HG03354 (cell line): ENCODE measurements around the gene KASH5.
"Not testable (repeated sequence)": the region's sequence is repeated elsewhere in the genome, so short reads cannot be mapped to it uniquely, and the experiment has no call there.

Experiments
- ATAC-seq: cut with Tn5 transposase; IDR thresholded peaks from one replicate; pipeline ENCODE4 v1.9.1; 2021; ENCODE audit warnings: mild to moderate bottlenecking; ENCODE audit not compliant: unreplicated experiment, poor library complexity, severe bottlenecking

Gene KASH5

DNA sequence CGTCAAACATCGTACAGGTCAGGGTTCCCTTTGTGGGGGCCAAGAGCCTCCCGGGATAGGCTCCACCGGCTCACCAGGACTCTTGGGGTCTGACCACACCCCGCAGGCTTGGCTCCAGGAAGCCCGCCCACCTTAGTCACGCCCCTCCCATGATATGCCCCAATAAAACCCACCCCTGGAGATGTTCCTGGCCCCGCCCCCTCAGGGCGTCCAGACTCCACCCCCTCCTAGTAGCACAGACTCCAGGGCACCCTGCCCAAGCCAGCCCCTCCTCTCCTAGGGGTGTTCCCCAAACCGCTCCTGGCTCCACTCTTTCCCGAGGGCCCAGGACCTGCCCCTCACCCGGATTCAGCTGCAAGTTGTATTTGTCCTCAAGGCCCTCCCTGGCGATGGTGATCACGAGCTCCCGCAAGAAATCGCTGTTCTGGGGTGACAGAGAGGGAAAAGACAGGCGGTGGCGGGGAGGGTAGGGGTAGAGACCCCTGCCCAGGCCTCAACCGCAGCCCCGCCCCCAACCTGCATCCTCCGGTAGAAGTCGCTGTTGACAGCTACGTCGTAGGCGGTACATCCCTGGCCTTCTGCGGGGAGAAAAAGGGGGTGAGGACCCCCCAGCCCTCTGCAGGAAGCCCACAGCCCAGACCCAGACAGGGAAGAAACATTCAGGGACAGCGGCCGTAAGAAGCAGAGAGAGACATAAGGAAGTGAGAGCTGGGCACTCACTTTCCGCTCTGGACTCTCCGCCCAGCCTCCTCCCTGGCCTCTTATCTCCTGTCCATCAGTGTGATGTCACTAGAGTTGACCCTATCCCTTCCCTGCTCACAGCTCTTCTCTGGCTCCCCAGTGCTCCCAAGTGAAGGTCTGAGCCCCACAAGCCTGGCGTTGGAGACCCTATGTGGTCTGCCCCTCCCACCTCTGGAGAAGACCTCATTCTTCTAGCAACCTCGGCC lies 59.7 kb downstream of the KASH5 start:
- ATAC-seq = no peak

DNA sequence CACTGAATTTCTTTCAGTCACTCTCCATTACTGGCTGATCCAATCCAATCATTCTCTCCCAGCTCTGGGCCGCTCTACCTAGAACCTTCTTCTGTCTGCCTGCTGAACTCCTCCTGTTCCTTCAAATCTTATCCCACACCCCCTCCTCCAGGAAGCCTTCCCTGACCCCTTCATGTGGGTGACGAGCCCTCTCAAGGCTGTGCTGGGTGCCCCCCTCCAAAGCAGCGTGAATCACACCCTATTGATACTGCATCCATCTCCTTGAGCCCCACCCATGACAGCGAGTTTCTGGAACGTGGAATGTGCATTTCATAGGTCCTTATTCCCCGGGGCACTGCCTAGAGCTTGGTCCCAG lies 60.4 kb downstream of the KASH5 start:
- no peak for ATAC-seq

- ATAC-seq = no peak
These were observed 62.4 kb downstream of the KASH5 start for GRCh38 chr19:49450405-49450804.

GRCh38 chr19:49451430-49452181 lies 63.6 kb downstream of the KASH5 start, which contains the start of gene PIH1D1:
TSS of gene PIH1D1 (minus strand) at chr19:49451814. CDS start at chr19:49451574, 240 bp downstream.
- peak; percentile 66 for ATAC-seq

GRCh38 chr19:49453013-49453756 lies 65.1 kb downstream of the KASH5 start, which contains the start of gene ALDH16A1:
TSS of gene ALDH16A1 (plus strand) at chr19:49453225. CDS start at chr19:49453332, 107 bp downstream.
- peak; percentile 78 for ATAC-seq

GRCh38 chr19:49453757-49454240 lies 65.8 kb downstream of the KASH5 start:
- ATAC-seq = no peak

DNA sequence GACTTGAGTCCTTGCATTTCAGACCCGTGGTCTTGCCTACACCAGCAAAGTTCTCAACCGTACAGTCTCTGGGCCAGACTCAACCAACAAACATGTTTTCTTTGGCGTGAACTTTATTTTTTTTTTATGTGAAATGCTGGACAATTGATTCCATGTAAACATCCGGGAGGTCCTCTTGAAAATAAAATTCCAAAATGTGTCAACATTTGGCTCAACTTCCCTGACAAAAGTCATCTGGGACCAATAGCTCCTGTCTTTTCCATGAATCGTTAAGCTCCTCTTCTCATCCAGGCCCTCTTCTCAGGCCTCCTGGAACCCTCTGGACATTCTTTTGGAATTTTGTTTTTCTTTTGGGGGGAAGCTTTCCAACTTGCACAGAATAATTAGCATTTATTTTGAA lies 67.7 kb downstream of the KASH5 start:
- no peak for ATAC-seq

DNA sequence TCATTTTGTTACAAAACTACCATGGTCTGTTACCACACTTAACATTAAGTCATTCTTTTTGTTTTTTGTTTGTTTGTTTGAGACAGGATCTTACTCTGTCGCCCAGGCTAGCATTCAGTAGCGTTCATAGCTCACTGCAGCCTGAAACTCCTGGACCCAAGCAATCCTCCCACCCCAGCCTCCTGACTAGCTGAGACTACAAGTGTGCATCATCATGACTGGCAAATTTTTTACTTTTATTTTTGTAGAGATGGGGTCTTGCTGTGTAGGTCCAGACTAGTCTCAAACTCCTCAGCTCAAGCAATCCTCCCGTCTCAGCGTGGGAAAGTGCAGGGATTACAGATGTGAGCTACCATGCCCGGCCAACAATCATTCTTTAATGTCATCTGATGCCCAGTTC lies 68.3 kb downstream of the KASH5 start:
- no peak for ATAC-seq

GRCh38 chr19:49458567-49458903 lies 70.5 kb downstream of the KASH5 start:
- ATAC-seq = no peak

- no peak for ATAC-seq
These were observed 71.3 kb downstream of the KASH5 start for GRCh38 chr19:49459388-49459787.

- not testable (repeated sequence) for ATAC-seq
These were observed 73.1 kb downstream of the KASH5 start for GRCh38 chr19:49461130-49461529.

- no peak for ATAC-seq
These were observed 73.6 kb downstream of the KASH5 start for GRCh38 chr19:49461656-49462055.

DNA sequence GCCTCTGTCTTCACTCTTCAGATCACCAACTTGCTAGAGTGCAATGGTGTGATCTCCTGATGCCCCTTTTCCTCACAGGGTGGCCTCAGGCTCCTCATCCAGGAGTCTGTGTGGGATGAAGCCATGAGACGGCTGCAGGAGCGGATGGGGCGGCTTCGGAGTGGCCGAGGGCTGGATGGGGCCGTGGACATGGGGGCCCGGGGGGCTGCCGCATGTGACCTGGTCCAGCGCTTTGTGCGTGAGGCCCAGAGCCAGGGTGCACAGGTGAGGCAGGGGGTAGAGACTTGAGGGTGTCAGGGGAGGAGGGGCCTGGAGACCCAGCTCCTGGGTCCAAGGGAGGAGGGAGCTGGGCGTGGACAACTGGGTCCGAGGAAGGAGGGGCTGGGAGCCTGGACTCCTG lies 74.4 kb downstream of the KASH5 start:
- ATAC-seq = no peak

DNA sequence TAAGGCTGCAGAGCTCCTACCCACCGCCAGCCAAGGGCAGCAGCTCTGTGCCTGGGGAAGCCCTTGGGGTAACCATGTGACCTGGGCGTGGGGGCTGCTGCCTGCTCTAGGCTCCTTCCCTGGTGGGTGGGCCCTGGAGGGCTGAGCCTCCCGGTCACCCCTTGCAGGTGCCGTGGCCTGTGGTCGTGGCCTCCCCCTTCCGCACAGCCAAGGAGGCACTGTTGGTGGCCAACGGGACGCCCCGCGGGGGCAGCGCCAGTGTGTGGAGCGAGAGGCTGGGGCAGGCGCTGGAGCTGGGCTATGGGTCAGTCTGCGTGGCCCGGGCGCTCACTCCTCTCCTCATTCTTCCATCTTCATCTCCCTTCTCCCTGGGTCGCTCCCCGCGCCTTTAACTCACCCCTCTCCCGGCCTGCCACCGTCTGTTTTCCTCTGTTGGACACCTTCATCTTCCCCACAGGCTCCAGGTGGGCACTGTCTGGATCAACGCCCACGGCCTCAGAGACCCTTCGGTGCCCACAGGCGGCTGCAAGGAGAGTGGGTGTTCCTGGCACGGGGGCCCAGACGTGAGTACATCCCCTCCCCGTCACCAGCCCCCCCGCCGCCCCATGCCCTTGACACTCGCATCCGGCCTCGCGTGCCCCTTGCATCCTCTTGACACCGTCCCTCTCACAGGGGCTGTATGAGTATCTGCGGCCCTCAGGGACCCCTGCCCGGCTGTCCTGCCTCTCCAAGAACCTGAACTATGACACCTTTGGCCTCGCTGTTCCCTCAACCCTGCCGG lies 76.1 kb downstream of the KASH5 start:
- ATAC-seq = no peak

GRCh38 chr19:49465371-49465770 lies 77.3 kb downstream of the KASH5 start:
- ATAC-seq = no peak
